Measurements from ENCODE around the gene AOAH.

DNA sequence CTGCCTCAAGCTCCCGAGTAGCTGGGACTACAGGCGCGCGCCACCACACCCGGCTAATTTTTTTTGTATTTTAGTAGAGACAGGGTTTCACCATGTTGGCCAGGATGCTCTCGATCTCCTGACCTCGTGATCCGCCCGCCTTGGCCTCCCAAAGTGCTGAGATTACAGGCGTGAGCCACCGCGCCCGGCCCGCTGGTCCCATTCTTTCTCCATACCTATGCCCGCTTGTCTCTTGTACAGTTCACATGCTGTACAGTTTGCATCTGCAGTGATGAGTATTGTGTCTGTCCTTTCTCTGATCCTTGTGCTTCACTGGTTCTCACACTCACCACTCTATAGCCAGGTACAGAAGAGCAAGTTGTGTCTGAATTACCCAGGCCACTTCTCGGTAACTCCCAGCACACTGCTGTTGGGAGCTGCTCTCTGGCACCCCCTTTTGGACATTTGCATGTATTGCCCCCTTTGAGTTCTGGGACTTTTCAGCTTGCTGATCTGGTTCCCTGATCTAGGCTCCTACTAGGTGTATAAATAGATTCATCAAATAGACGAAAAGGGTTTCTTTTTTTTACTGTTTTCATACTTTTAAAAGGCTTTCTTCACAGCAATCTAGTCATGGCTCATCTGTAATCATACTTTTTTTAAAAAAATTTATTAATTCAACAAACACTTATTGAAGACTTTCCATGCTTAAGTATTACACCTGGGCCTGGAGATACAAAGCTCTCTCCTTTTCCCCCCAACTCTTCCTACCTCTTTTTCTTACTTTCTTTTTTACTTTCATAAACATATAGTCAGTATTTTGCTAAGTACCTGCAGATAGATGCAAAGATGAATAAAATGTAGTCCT is 53.5 kb downstream of the AOAH start:
- TF ChIP-seq EZH2 (IDR thresholded peaks at IDR 0.05; ENCODE audit: insufficient read depth, poor library complexity, severe bottlenecking), result no peak
- no peak for TF ChIP-seq EZH2phosphoT487 (IDR thresholded peaks at IDR 0.05; ENCODE audit: insufficient read depth, low read depth)

Data from GM23248 (cell line).